Adrenal gland (tissue), 12 donors: ENCODE results near the gene ERC2. TPM values are rescaled to one million over a fixed set of nuclear protein-coding genes. Genes with fewer than 3 reads are reported as not detected.

Source experiments
- DNase-seq, 7 donors: peaks; one replicate each; pipeline ENCODE4 v3.0.0-alpha.2; 2019 to 2020
- H3K27ac ChIP-seq, 5 donors: fragments of 200-600 bp; sonication (generic) in 4 of 5; 1 replicate in 3 of 5; 2 replicates in 2 of 5; pipeline versions ENCODE4 v1.5.1 to v1.8.0; 2016 to 2020; ENCODE audit warnings: mild to moderate bottlenecking in 1 of 5
- H3K27me3 ChIP-seq: fragments of 200-600 bp; 2 replicates; pipeline ENCODE4 v1.8.0; 2021
- H3K36me3 ChIP-seq, 2 donors: fragments of 200-600 bp; replicated peaks in 1 of 2; 1 replicate in 1 of 2; 2 replicates in 1 of 2; pipeline versions ENCODE4 v1.5.1 to v1.8.0; 2018 to 2022
- H3K4me1 ChIP-seq, 2 donors: fragments of 200-600 bp; replicated peaks in 1 of 2; 1 replicate in 1 of 2; 2 replicates in 1 of 2; pipeline versions ENCODE4 v1.5.1 to v1.8.0; 2018 to 2021
- H3K4me3 ChIP-seq, 4 donors: fragments of 200-600 bp; sonication (generic) in 3 of 4; one replicate each; pipeline ENCODE4 v1.5.1; 2016 to 2018
- H3K9me3 ChIP-seq, 3 donors: fragments of 200-600 bp; sonication (generic) in 1 of 3; replicated peaks in 1 of 3; 1 replicate in 2 of 3; 2 replicates in 1 of 3; pipeline versions ENCODE4 v1.5.1 to v1.8.0; 2016 to 2021
- CTCF ChIP-seq, 6 experiments: fragments of 450-650 bp in 4 of 6; fragments of 200-600 bp in 2 of 6; sonication (generic) in 1 of 6; IDR thresholded peaks; 1 replicate in 5 of 6; 2 replicates in 1 of 6; pipeline versions ENCODE4 v1.5.1 to v1.8.0; 2016 to 2021; ENCODE audit warnings: antibody characterized with exemption in 6 of 6, mild to moderate bottlenecking in 2 of 6, moderate library complexity in 1 of 6
- POLR2A ChIP-seq, 2 donors: fragments of 450-650 bp; IDR thresholded peaks; one replicate each; pipeline ENCODE4 v1.6.1; 2017; ENCODE audit warnings: antibody characterized with exemption in 2 of 2, mild to moderate bottlenecking in 2 of 2, moderate library complexity in 1 of 2
- WGBS, 4 donors: extraction: QIAGEN DNeasy Blood & Tissue Kit in 2 of 4; methylation state at CpG; one replicate each; pipeline versions ENCODE4 v1.1.5 to v1.1.7; 2013 to 2017; 5-methylcytosine and 5-hydroxymethylcytosine counted together
- intact Hi-C, 2 donors: fragments of 100-400 bp; cut with DNase I; formaldehyde crosslinking; loops; one replicate each; pipeline versions ENCODE4 v1.14.1 to v1.15.0; 2022 to 2023
- polyA plus RNA-seq, 3 donors: library from polyadenylated mRNA; stranded (reverse); fragments of 200-250 nt in 2 of 3; fragments of 350-450 nt in 1 of 3; fragmentation: Illumina TruSeq in 1 of 3; extraction: RNeasy Lipid Tissue Mini Kit (QIAGEN cat#74804) in 1 of 3; gene quantifications; one replicate each; pipeline ENCODE4 v1.2.3, GENCODE V29; 2013 to 2014
- total RNA-seq, 9 donors: library from RNA; depleted of rRNA in 4 of 9; stranded (reverse); fragments of >200 nt in 4 of 9; fragments of 120-200 nt in 1 of 9; fragmentation: NEBNext Ultra II Directional in 1 of 9; extraction: Animal tissue kit (Norgen Biotek cat#: 25700) in 1 of 9; gene quantifications; one replicate each; pipeline versions ENCODE4 v1.1.0 to v1.2.4, GENCODE V29; 2013 to 2023
- donor health status: healthy with polysubstance abuse.
- donor health status: Bipolar disorder and iron deficiency.
- donor health status: DM: yes; HTN: yes; CAD: no.
- donor health status: DM: no; HTN: no; CAD: no.
- donor health status: DM: no; HTN: no; CAD: no.
- donor health status: DM: yes; HTN: yes; CAD: no.

ERC2 gene
- total and polyA plus RNA-seq, 12 donors, result 0.47 to 5.8 (median 1.5) TPM

GRCh38 chr3:56248021-56248420 lies 220.2 kb downstream of the ERC2 start:
- WGBS, 4 donors, result 78 to 90% (median 86%) methylated on average over 4 of the region's 4 CpGs

GRCh38 chr3:56238299-56238698 lies 230.0 kb downstream of the ERC2 start:
- H3K9me3 ChIP-seq, result no peaks in the 10 kb centered on the region
- H3K4me3 ChIP-seq, result no peak overlapping the region
- H3K27ac ChIP-seq, result no peak overlapping the region
- H3K27me3 ChIP-seq, result no peaks in the 10 kb centered on the region
- no peaks in the 10 kb centered on the region for H3K36me3 ChIP-seq
- WGBS, 4 donors, result 81 to 92% (median 82%) methylated on average over 1 to 2 of the region's 2 CpGs
- no peaks in the 10 kb centered on the region for H3K4me1 ChIP-seq
- TF ChIP-seq CTCF (IDR thresholded peaks at IDR 0.05), result no peak
- intact Hi-C loops, result no loop called here
- no peak for DNase-seq

More at GRCh38 chr3:56248021-56248420, 220.2 kb downstream of the ERC2 start:
- intact Hi-C loops, result loop anchor here in 1 of 2 donors (10.0 kb wide), 1 partner anchor 153 kb away; no protein-coding TSS in a partner anchor
- H3K4me3 ChIP-seq, result no peak overlapping the region
- no peaks in the 10 kb centered on the region for H3K27me3 ChIP-seq
- no peak for DNase-seq
- H3K36me3 ChIP-seq, result no peaks in the 10 kb centered on the region
- no peak overlapping the region for H3K27ac ChIP-seq
- no peak for TF ChIP-seq POLR2A (IDR thresholded peaks at IDR 0.05)
- no peak for TF ChIP-seq CTCF (IDR thresholded peaks at IDR 0.05)
- no peaks in the 10 kb centered on the region for H3K9me3 ChIP-seq
- H3K4me1 ChIP-seq, result no peaks in the 10 kb centered on the region

GRCh38 chr3:56233742-56234141 lies 234.5 kb downstream of the ERC2 start:
- Histone ChIP-seq H3K36me3 (no peaks in the 10 kb centered on the region), H3K9me3 (no peaks in the 10 kb centered on the region), H3K27me3 (no peaks in the 10 kb centered on the region), H3K27ac (no peak overlapping the region), H3K4me3 (no peak overlapping the region), H3K4me1 (no peaks in the 10 kb centered on the region)
- intact Hi-C loops, result no loop called here
- DNase-seq, result no peak
- TF ChIP-seq CTCF (IDR thresholded peaks at IDR 0.05) (no peak), POLR2A (IDR thresholded peaks at IDR 0.05) (no peak)
- 84 to 92% (median 88%) methylated on average over 3 of the region's 3 CpGs for WGBS, 4 donors

GRCh38 chr3:56229311-56229710 lies 239.0 kb downstream of the ERC2 start:
- 34 to 81% (median 79%) methylated on average over 1 of the region's 1 CpG for WGBS, 4 donors
- DNase-seq, result no peak
- TF ChIP-seq POLR2A (IDR thresholded peaks at IDR 0.05), result no peak
- TF ChIP-seq CTCF (IDR thresholded peaks at IDR 0.05), result no peak
- Histone ChIP-seq H3K4me1 (no peaks in the 10 kb centered on the region), H3K4me3 (no peak overlapping the region), H3K27ac (no peak overlapping the region), H3K27me3 (no peaks in the 10 kb centered on the region), H3K36me3 (no peaks in the 10 kb centered on the region), H3K9me3 (no peaks in the 10 kb centered on the region)
- intact Hi-C loops, result no loop called here
